Mesothelial cell of epicardium (in vitro differentiated cells): ENCODE results near the gene NAIF1. TPM values are rescaled to one million over a fixed set of nuclear protein-coding genes. Genes with fewer than 3 reads are reported as not detected.
"Not testable (repeated sequence)": the region's sequence is repeated elsewhere in the genome, so short reads cannot be mapped to it uniquely, and the experiment has no call there.

ENCODE experiments used
- DNase-seq, 2 experiments: peaks; one replicate each; pipeline ENCODE4 v3.0.0; 2021; ENCODE audit warnings: low spot score in 2 of 2; ENCODE audit not compliant: unreplicated experiment in 2 of 2
- H3K27ac Mint-ChIP-seq: 2 replicates; pipeline ENCODE4 v1.8.0; 2021; ENCODE audit warnings: mixed read lengths
- H3K27me3 Mint-ChIP-seq: 2 replicates; pipeline ENCODE4 v1.8.0; 2021; ENCODE audit warnings: low read depth, mixed read lengths
- H3K36me3 Mint-ChIP-seq: 2 replicates; pipeline ENCODE4 v1.8.0; 2021; ENCODE audit warnings: mixed read lengths
- H3K4me1 Mint-ChIP-seq: 2 replicates; pipeline ENCODE4 v1.8.0; 2021; ENCODE audit warnings: mixed read lengths
- H3K4me3 Mint-ChIP-seq: 2 replicates; pipeline ENCODE4 v1.8.0; 2021; ENCODE audit warnings: mild to moderate bottlenecking, moderate library complexity, mixed read lengths
- H3K9me3 Mint-ChIP-seq: 2 replicates; pipeline ENCODE4 v1.8.0; 2021; ENCODE audit warnings: mixed read lengths
- CTCF ChIP-seq: fragments of 200-600 bp; sonication (generic); IDR thresholded peaks from one replicate; pipeline ENCODE4 v1.5.0; 2021; ENCODE audit warnings: antibody characterized with exemption; ENCODE audit not compliant: unreplicated experiment
- total RNA-seq: library from RNA; stranded (reverse); gene quantifications from 3 replicates; pipeline ENCODE4 v1.2.1, GENCODE V29; 2021

Gene NAIF1
- total RNA-seq, 1 donor from 2014 or later: 9.2 TPM

GRCh38 chr9:128027705-128028104 is 39.4 kb downstream of the NAIF1 start:
- Mint-ChIP-seq H3K4me1 (peaks cover 12% of the 10 kb centered on the region), H3K9me3 (no peaks in the 10 kb centered on the region), H3K36me3 (no peaks in the 10 kb centered on the region), H3K4me3 (no peak overlapping the region), H3K27ac (no peak overlapping the region), H3K27me3 (no peaks in the 10 kb centered on the region)
- no peak for TF ChIP-seq CTCF
- no peak for DNase-seq

- no peak for DNase-seq
- Mint-ChIP-seq H3K4me1 (peaks cover 12% of the 10 kb centered on the region), H3K36me3 (no peaks in the 10 kb centered on the region), H3K27me3 (no peaks in the 10 kb centered on the region), H3K4me3 (no peak overlapping the region), H3K9me3 (no peaks in the 10 kb centered on the region), H3K27ac (peak overlapping the region; percentile 9)
- no peak for TF ChIP-seq CTCF
Observed at GRCh38 chr9:128026773-128027541, 40.2 kb downstream of the NAIF1 start.

GRCh38 chr9:128026255-128026772 is 40.8 kb downstream of the NAIF1 start:
- Mint-ChIP-seq H3K4me3 (no peak overlapping the region), H3K9me3 (no peaks in the 10 kb centered on the region), H3K4me1 (peaks cover 12% of the 10 kb centered on the region), H3K27me3 (no peaks in the 10 kb centered on the region), H3K27ac (no peak overlapping the region), H3K36me3 (no peaks in the 10 kb centered on the region)
- DNase-seq: no peak
- no peak for TF ChIP-seq CTCF

- Mint-ChIP-seq H3K27ac (no peak overlapping the region), H3K4me1 (peaks cover 12% of the 10 kb centered on the region), H3K4me3 (no peak overlapping the region), H3K27me3 (no peaks in the 10 kb centered on the region), H3K9me3 (no peaks in the 10 kb centered on the region), H3K36me3 (no peaks in the 10 kb centered on the region)
- DNase-seq: no peak
- TF ChIP-seq CTCF: no peak
Observed at GRCh38 chr9:128025736-128026135, 41.4 kb downstream of the NAIF1 start.

- no peak for TF ChIP-seq CTCF
Observed at GRCh38 chr9:128024761-128025308, 42.3 kb downstream of the NAIF1 start.

GRCh38 chr9:128023671-128024070 is 43.4 kb downstream of the NAIF1 start:
- not testable (repeated sequence) for H3K27me3 Mint-ChIP-seq

More at GRCh38 chr9:128024761-128025308, 42.3 kb downstream of the NAIF1 start:
- no peak overlapping the region for H3K4me3 Mint-ChIP-seq
- no peak for DNase-seq
- H3K27ac Mint-ChIP-seq: no peak overlapping the region
- no peaks in the 10 kb centered on the region for H3K9me3 Mint-ChIP-seq
- no peaks in the 10 kb centered on the region for H3K36me3 Mint-ChIP-seq
- peaks cover 12% of the 10 kb centered on the region for H3K4me1 Mint-ChIP-seq
- H3K27me3 Mint-ChIP-seq: no peaks in the 10 kb centered on the region

More at GRCh38 chr9:128023671-128024070, 43.4 kb downstream of the NAIF1 start:
- not testable (repeated sequence) for H3K9me3 Mint-ChIP-seq, H3K4me1 Mint-ChIP-seq, DNase-seq, H3K36me3 Mint-ChIP-seq, H3K4me3 Mint-ChIP-seq
- peak overlapping the region; percentile 6 for H3K27ac Mint-ChIP-seq
